OCI-LY1 (cell line): ENCODE data around the gene C8G.

Experiments used
- H2AFZ ChIP-seq: fragments of 200-600 bp; sonication (generic), shearing (Covaris generic); 2 replicates; pipeline ENCODE4 v1.6.0; 2014; ENCODE audit warnings: antibody characterized with exemption, mild to moderate bottlenecking, low read length
- H3F3A ChIP-seq: fragments of 200-600 bp; sonication (generic), shearing (Covaris generic); 2 replicates; pipeline ENCODE4 v1.6.0; 2014; ENCODE audit warnings: mild to moderate bottlenecking, antibody characterized with exemption, low read length, moderate library complexity; ENCODE audit not compliant: insufficient read depth
- H3K27ac ChIP-seq: fragments of 200-600 bp; sonication (generic); 2 replicates; pipeline ENCODE4 v1.5.1; 2014; ENCODE audit warnings: low read length, mixed run types, mild to moderate bottlenecking, low read depth; ENCODE audit not compliant: poor library complexity, severe bottlenecking
- H3K27me3 ChIP-seq: fragments of 200-600 bp; sonication (generic); 2 replicates; pipeline ENCODE4 v1.6.0; 2014; ENCODE audit warnings: antibody characterized with exemption, mild to moderate bottlenecking, low read length, moderate library complexity; ENCODE audit not compliant: insufficient read depth
- H3K36me3 ChIP-seq: fragments of 200-600 bp; sonication (generic); 2 replicates; pipeline ENCODE4 v1.6.1; 2014; ENCODE audit warnings: mild to moderate bottlenecking, antibody characterized with exemption, low read length, moderate library complexity, mixed read lengths; ENCODE audit not compliant: insufficient read depth
- H3K4me1 ChIP-seq: fragments of 200-600 bp; sonication (generic); 2 replicates; pipeline ENCODE4 v1.5.1; 2014; ENCODE audit warnings: mild to moderate bottlenecking, low read length, moderate library complexity; ENCODE audit not compliant: insufficient read depth, severe bottlenecking
- H3K4me2 ChIP-seq: fragments of 200-600 bp; sonication (generic), shearing (Covaris generic); 2 replicates; pipeline ENCODE4 v1.6.1; 2014; ENCODE audit warnings: low read length
- H3K4me3 ChIP-seq: fragments of 200-600 bp; sonication (generic); 2 replicates; pipeline ENCODE4 v1.5.1; 2014; ENCODE audit warnings: low read length, low read depth, mild to moderate bottlenecking, mixed read lengths; ENCODE audit not compliant: poor library complexity, severe bottlenecking
- H3K79me2 ChIP-seq: fragments of 200-600 bp; shearing (Covaris generic); 2 replicates; pipeline ENCODE4 v1.6.1; 2016; ENCODE audit warnings: mixed run types, low read length, mixed read lengths; ENCODE audit not compliant: insufficient read depth
- H3K9ac ChIP-seq: fragments of 200-600 bp; sonication (generic), shearing (Covaris generic); 2 replicates; pipeline ENCODE4 v1.6.1; 2014; ENCODE audit warnings: mild to moderate bottlenecking, low read length, mixed read lengths
- H3K9me2 ChIP-seq: fragments of 200-600 bp; sonication (generic), shearing (Covaris generic); 2 replicates; pipeline ENCODE4 v1.6.1; 2014; ENCODE audit warnings: low read depth, mild to moderate bottlenecking, low read length, mixed read lengths
- H3K9me3 ChIP-seq: fragments of 200-600 bp; shearing (Covaris generic); 2 replicates; pipeline ENCODE4 v1.6.1; 2014; ENCODE audit warnings: low read length, mixed read lengths
- H4K20me1 ChIP-seq: fragments of 200-600 bp; sonication (generic), shearing (Covaris generic); 2 replicates; pipeline ENCODE4 v1.6.0; 2016; ENCODE audit warnings: mild to moderate bottlenecking, low read length; ENCODE audit not compliant: insufficient read depth
- EZH2 ChIP-seq: fragments of 200-600 bp; sonication (generic), shearing (Covaris generic); IDR thresholded peaks from 2 replicates; pipeline ENCODE4 v1.8.0; 2017; ENCODE audit warnings: borderline replicate concordance, mixed run types, mild to moderate bottlenecking, antibody characterized with exemption, low read length, moderate library complexity, mixed read lengths
- TF ChIP-seq, protein P1 (sequence below): fragments of 200-600 bp; sonication (generic), shearing (Covaris generic); IDR thresholded peaks from 2 replicates; pipeline ENCODE4 v1.5.1; 2017; ENCODE audit warnings: mild to moderate bottlenecking, antibody characterized with exemption, low read length, moderate library complexity, mixed read lengths

C8G gene

GRCh38 chr9:136969150-136969549, 24.1 kb downstream of the C8G start:
- TF ChIP-seq EZH2, result no peak
- TF ChIP-seq, protein P1, sequence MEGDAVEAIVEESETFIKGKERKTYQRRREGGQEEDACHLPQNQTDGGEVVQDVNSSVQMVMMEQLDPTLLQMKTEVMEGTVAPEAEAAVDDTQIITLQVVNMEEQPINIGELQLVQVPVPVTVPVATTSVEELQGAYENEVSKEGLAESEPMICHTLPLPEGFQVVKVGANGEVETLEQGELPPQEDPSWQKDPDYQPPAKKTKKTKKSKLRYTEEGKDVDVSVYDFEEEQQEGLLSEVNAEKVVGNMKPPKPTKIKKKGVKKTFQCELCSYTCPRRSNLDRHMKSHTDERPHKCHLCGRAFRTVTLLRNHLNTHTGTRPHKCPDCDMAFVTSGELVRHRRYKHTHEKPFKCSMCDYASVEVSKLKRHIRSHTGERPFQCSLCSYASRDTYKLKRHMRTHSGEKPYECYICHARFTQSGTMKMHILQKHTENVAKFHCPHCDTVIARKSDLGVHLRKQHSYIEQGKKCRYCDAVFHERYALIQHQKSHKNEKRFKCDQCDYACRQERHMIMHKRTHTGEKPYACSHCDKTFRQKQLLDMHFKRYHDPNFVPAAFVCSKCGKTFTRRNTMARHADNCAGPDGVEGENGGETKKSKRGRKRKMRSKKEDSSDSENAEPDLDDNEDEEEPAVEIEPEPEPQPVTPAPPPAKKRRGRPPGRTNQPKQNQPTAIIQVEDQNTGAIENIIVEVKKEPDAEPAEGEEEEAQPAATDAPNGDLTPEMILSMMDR, result no peak
- no peaks in the 10 kb centered on the region for H3K36me3 ChIP-seq
- H2AFZ ChIP-seq, result no peak overlapping the region
- no peak overlapping the region for H3K9ac ChIP-seq
- no peak overlapping the region for H3K4me3 ChIP-seq
- H3K27me3 ChIP-seq, result peaks cover 4% of the 10 kb centered on the region; the same call in 1 of the 2 replicates
- H3K79me2 ChIP-seq, result no peaks in the 10 kb centered on the region
- no peaks in the 10 kb centered on the region for H3F3A ChIP-seq
- no peak overlapping the region for H3K27ac ChIP-seq
- no peaks in the 10 kb centered on the region for H4K20me1 ChIP-seq
- no peak overlapping the region for H3K4me2 ChIP-seq
- no peaks in the 10 kb centered on the region for H3K9me3 ChIP-seq
- no peaks in the 10 kb centered on the region for H3K9me2 ChIP-seq
- peaks cover 5% of the 10 kb centered on the region for H3K4me1 ChIP-seq

DNA sequence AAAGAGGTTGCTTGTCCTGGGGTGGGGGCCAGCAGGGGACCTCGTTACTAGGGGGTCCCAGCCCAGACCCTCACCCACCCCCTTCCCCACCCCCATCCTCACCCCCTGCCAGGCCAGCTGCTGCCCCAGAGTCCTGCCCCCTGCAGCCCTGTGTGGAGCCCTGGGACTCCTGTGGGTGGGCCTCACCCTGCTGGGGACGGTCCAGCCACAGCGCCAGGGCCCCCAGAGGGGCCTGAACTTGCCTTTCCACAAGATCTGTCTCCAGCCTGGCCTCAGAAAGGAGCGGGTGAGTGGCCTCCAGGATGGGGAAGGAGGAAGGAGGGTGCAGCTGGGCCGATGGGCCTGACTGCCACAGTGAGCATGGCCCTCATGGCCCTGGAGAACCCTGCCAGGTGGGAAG, 24.7 kb downstream of the C8G start:
- Histone ChIP-seq H3K4me2 (no peak overlapping the region), H3K9me3 (no peaks in the 10 kb centered on the region), H4K20me1 (no peaks in the 10 kb centered on the region), H3K36me3 (no peaks in the 10 kb centered on the region), H3K4me3 (no peak overlapping the region), H3K79me2 (no peaks in the 10 kb centered on the region), H3K9me2 (no peaks in the 10 kb centered on the region), H3K27ac (no peak overlapping the region), H3F3A (no peaks in the 10 kb centered on the region), H3K27me3 (peaks cover 4% of the 10 kb centered on the region; the same call in 1 of the 2 replicates), H3K9ac (no peak overlapping the region), H3K4me1 (peaks cover 5% of the 10 kb centered on the region), H2AFZ (no peak overlapping the region)
- TF ChIP-seq EZH2, result no peak
- TF ChIP-seq, protein P1, result no peak

DNA sequence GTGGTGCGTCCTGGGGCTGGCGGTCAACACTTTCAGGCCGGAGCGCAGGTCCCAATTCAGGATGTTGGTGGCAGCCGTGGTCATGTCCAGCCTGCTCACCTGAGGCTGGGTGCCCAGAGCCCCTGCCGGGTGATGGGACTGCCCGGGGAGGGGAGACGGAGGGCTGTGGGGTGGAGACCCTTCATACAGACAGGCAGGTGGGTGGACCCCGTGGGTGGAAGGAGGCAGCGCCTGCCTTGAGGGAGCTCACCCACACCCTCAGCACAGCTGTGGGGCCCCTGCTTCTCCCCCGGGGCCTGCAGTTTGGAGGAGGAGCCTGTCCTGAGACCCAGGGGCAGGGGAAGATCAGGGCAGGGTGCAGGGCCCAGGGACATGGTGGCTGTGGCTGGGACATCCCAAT, 25.3 kb downstream of the C8G start:
- H3K9me2 ChIP-seq, result no peaks in the 10 kb centered on the region
- TF ChIP-seq, protein P1, result no peak
- no peak for TF ChIP-seq EZH2
- H3K9ac ChIP-seq, result no peak overlapping the region

More for the DNA sequence above, 25.3 kb downstream of the C8G start:
- Histone ChIP-seq H3K9me3 (no peaks in the 10 kb centered on the region), H3K36me3 (no peaks in the 10 kb centered on the region), H3K4me2 (no peak overlapping the region), H2AFZ (no peak overlapping the region), H3K79me2 (no peaks in the 10 kb centered on the region), H4K20me1 (no peaks in the 10 kb centered on the region), H3K27ac (no peak overlapping the region), H3F3A (no peaks in the 10 kb centered on the region), H3K27me3 (peaks cover 4% of the 10 kb centered on the region; the same call in 1 of the 2 replicates), H3K4me1 (peaks cover 5% of the 10 kb centered on the region), H3K4me3 (no peak overlapping the region)
